ENCODE measurements around the gene OPCML. TPM values are rescaled to one million over a fixed set of nuclear protein-coding genes. Genes with fewer than 3 reads are reported as not detected.

Gene OPCML
- polyA plus RNA-seq, 3 donors from 2014 or later: not detected

GRCh38 chr11:133029107-133029506 is 503.2 kb downstream of the OPCML start:
- no peak overlapping the region for H3K4me3 Mint-ChIP-seq
- peaks cover 0 to 3% (median 0%) of the 10 kb centered on the region in 6 donors for H3K9me3 Mint-ChIP-seq

GRCh38 chr11:133026952-133027351 is 505.3 kb downstream of the OPCML start:
- H3K27ac Mint-ChIP-seq: no peak overlapping the region
- no peak overlapping the region for H3K4me3 Mint-ChIP-seq
- no peaks in the 10 kb centered on the region for H3K27me3 Mint-ChIP-seq (ENCODE audit: low read depth in 3 of 3)
- no peak for DNase-seq
- peaks cover 0 to 5% (median under 1%) of the 10 kb centered on the region in 6 donors for H3K9me3 Mint-ChIP-seq
- no peaks in the 10 kb centered on the region for H3K4me1 Mint-ChIP-seq
- no peaks in the 10 kb centered on the region for H3K36me3 Mint-ChIP-seq

More at GRCh38 chr11:133029107-133029506, 503.2 kb downstream of the OPCML start:
- H3K36me3 Mint-ChIP-seq: no peaks in the 10 kb centered on the region
- H3K27ac Mint-ChIP-seq: no peak overlapping the region
- H3K4me1 Mint-ChIP-seq: no peaks in the 10 kb centered on the region
- DNase-seq: no peak
- peaks cover 0 to 2% (median 0%) of the 10 kb centered on the region in 3 donors for H3K27me3 Mint-ChIP-seq (ENCODE audit: low read depth in 3 of 3)

- Mint-ChIP-seq H3K27me3 (ENCODE audit: low read depth in 3 of 3) (no peaks in the 10 kb centered on the region), H3K36me3 (no peaks in the 10 kb centered on the region), H3K9me3 (peaks cover 0 to 5% (median 0%) of the 10 kb centered on the region in 6 donors), H3K4me1 (no peaks in the 10 kb centered on the region), H3K27ac (no peak overlapping the region), H3K4me3 (no peak overlapping the region)
- DNase-seq: no peak
Observed at GRCh38 chr11:133024301-133024700, 508.0 kb downstream of the OPCML start.

GRCh38 chr11:133023232-133023631 is 509.1 kb downstream of the OPCML start:
- Mint-ChIP-seq H3K27me3 (ENCODE audit: low read depth in 3 of 3) (no peaks in the 10 kb centered on the region), H3K4me1 (no peaks in the 10 kb centered on the region), H3K4me3 (no peak overlapping the region), H3K27ac (no peak overlapping the region), H3K36me3 (no peaks in the 10 kb centered on the region), H3K9me3 (peaks cover 0 to 5% (median under 1%) of the 10 kb centered on the region in 6 donors)
- DNase-seq: no peak

GRCh38 chr11:133021553-133021952 is 510.7 kb downstream of the OPCML start:
- Mint-ChIP-seq H3K27me3 (ENCODE audit: low read depth in 3 of 3) (no peaks in the 10 kb centered on the region), H3K4me1 (no peaks in the 10 kb centered on the region), H3K4me3 (no peak overlapping the region), H3K9me3 (peaks cover 0 to 5% (median under 1%) of the 10 kb centered on the region in 6 donors), H3K27ac (no peak overlapping the region), H3K36me3 (no peaks in the 10 kb centered on the region)
- no peak for DNase-seq

GRCh38 chr11:133020372-133020714 is 512.0 kb downstream of the OPCML start:
- Mint-ChIP-seq H3K4me3 (no peak overlapping the region), H3K36me3 (no peaks in the 10 kb centered on the region), H3K4me1 (no peaks in the 10 kb centered on the region), H3K27me3 (ENCODE audit: low read depth in 3 of 3) (no peaks in the 10 kb centered on the region), H3K27ac (no peak overlapping the region), H3K9me3 (peaks cover 0 to 9% (median 2%) of the 10 kb centered on the region in 6 donors)
- no peak for DNase-seq

GRCh38 chr11:133019545-133020371 is 512.5 kb downstream of the OPCML start:
- Mint-ChIP-seq H3K4me1 (no peaks in the 10 kb centered on the region), H3K36me3 (no peaks in the 10 kb centered on the region), H3K27ac (no peak overlapping the region), H3K27me3 (ENCODE audit: low read depth in 3 of 3) (no peaks in the 10 kb centered on the region), H3K4me3 (no peak overlapping the region), H3K9me3 (peaks cover 0 to 9% (median 3%) of the 10 kb centered on the region in 6 donors)
- no peak for DNase-seq

- no peak overlapping the region for H3K27ac Mint-ChIP-seq
- H3K36me3 Mint-ChIP-seq: no peaks in the 10 kb centered on the region
- no peaks in the 10 kb centered on the region for H3K4me1 Mint-ChIP-seq
- no peaks in the 10 kb centered on the region for H3K27me3 Mint-ChIP-seq (ENCODE audit: low read depth in 3 of 3)
- no peak overlapping the region for H3K4me3 Mint-ChIP-seq
- H3K9me3 Mint-ChIP-seq: peaks cover 0 to 9% (median 3%) of the 10 kb centered on the region in 6 donors
- no peak for DNase-seq
Observed at GRCh38 chr11:133015457-133015856, 516.8 kb downstream of the OPCML start.

- no peaks in the 10 kb centered on the region for H3K27me3 Mint-ChIP-seq (ENCODE audit: low read depth in 3 of 3)
Observed at GRCh38 chr11:133014337-133014736, 518.0 kb downstream of the OPCML start.

GRCh38 chr11:133012803-133013202 is 519.5 kb downstream of the OPCML start:
- H3K4me1 Mint-ChIP-seq: no peaks in the 10 kb centered on the region
- H3K36me3 Mint-ChIP-seq: no peaks in the 10 kb centered on the region
- H3K27me3 Mint-ChIP-seq (ENCODE audit: low read depth in 3 of 3): no peaks in the 10 kb centered on the region
- H3K4me3 Mint-ChIP-seq: no peak overlapping the region
- no peak for DNase-seq
- H3K27ac Mint-ChIP-seq: no peak overlapping the region
- H3K9me3 Mint-ChIP-seq: peaks cover 3 to 8% (median 4%) of the 10 kb centered on the region in 6 donors

More at GRCh38 chr11:133014337-133014736, 518.0 kb downstream of the OPCML start:
- Mint-ChIP-seq H3K9me3 (peaks cover 0 to 9% (median 3%) of the 10 kb centered on the region in 6 donors), H3K4me1 (no peaks in the 10 kb centered on the region), H3K27ac (no peak overlapping the region), H3K36me3 (no peaks in the 10 kb centered on the region), H3K4me3 (no peak overlapping the region)
- DNase-seq: no peak

GRCh38 chr11:133011604-133012003 is 520.7 kb downstream of the OPCML start:
- Mint-ChIP-seq H3K27me3 (ENCODE audit: low read depth in 3 of 3) (peaks cover 0 to 1% (median 0%) of the 10 kb centered on the region in 3 donors), H3K9me3 (peaks cover 3 to 10% (median 4%) of the 10 kb centered on the region in 6 donors)

GRCh38 chr11:133007027-133007584 is 525.2 kb downstream of the OPCML start:
- H3K9me3 Mint-ChIP-seq: peaks cover 3 to 22% (median 11%) of the 10 kb centered on the region in 6 donors
- peaks cover 0 to 3% (median 1%) of the 10 kb centered on the region in 3 donors for H3K27me3 Mint-ChIP-seq (ENCODE audit: low read depth in 3 of 3)
- H3K4me3 Mint-ChIP-seq: no peak overlapping the region
- DNase-seq: no peak
- no peak overlapping the region for H3K27ac Mint-ChIP-seq
- H3K36me3 Mint-ChIP-seq: no peaks in the 10 kb centered on the region
- no peaks in the 10 kb centered on the region for H3K4me1 Mint-ChIP-seq

More at GRCh38 chr11:133011604-133012003, 520.7 kb downstream of the OPCML start:
- DNase-seq: no peak
- no peaks in the 10 kb centered on the region for H3K4me1 Mint-ChIP-seq
- no peak overlapping the region for H3K27ac Mint-ChIP-seq
- H3K36me3 Mint-ChIP-seq: no peaks in the 10 kb centered on the region
- H3K4me3 Mint-ChIP-seq: no peak overlapping the region

- Mint-ChIP-seq H3K27ac (no peak overlapping the region), H3K4me1 (no peaks in the 10 kb centered on the region), H3K4me3 (no peak overlapping the region), H3K36me3 (no peaks in the 10 kb centered on the region), H3K9me3 (peaks cover 1 to 22% (median 11%) of the 10 kb centered on the region in 6 donors), H3K27me3 (ENCODE audit: low read depth in 3 of 3) (peaks cover 0 to 3% (median 3%) of the 10 kb centered on the region in 3 donors)
- no peak for DNase-seq
Observed at GRCh38 chr11:133004369-133004768, 527.9 kb downstream of the OPCML start.

GRCh38 chr11:132999516-132999915 is 532.8 kb downstream of the OPCML start:
- peaks cover 0 to 18% (median under 1%) of the 10 kb centered on the region in 6 donors for H3K9me3 Mint-ChIP-seq
- no peaks in the 10 kb centered on the region for H3K4me1 Mint-ChIP-seq
- H3K36me3 Mint-ChIP-seq: no peaks in the 10 kb centered on the region
- no peak overlapping the region for H3K27ac Mint-ChIP-seq
- H3K4me3 Mint-ChIP-seq: no peak overlapping the region
- peaks cover 0 to 2% (median under 1%) of the 10 kb centered on the region in 3 donors for H3K27me3 Mint-ChIP-seq (ENCODE audit: low read depth in 3 of 3)
- no peak for DNase-seq

Data from immature natural killer cell (primary cell).